Measurements from ENCODE around the gene C1QC.
"Not testable (repeated sequence)": the region's sequence is repeated elsewhere in the genome, so short reads cannot be mapped to it uniquely, and the experiment has no call there.

C1QC gene

GRCh38 chr1:22652881-22653316, 9.5 kb downstream of the C1QC start, which contains the start of gene C1QB:
C1QB (plus strand) TSS chr1:22653236; CDS start chr1:22659463, 6,227 bp downstream.
- Mint-ChIP-seq H3K27me3 (peaks cover 10% of the 10 kb centered on the region), H3K9me3 (no peaks in the 10 kb centered on the region), H3K36me3 (ENCODE audit: low read depth) (no peaks in the 10 kb centered on the region), H3K4me3 (no peak within 1 kb of the TSS), H3K27ac (no peak within 1 kb of the TSS), H3K4me1 (ENCODE audit: low read depth) (no peaks in the 10 kb centered on the region)

- Mint-ChIP-seq H3K4me1 (ENCODE audit: low read depth) (no peaks in the 10 kb centered on the region), H3K27ac (no peak overlapping the region), H3K27me3 (peaks cover 10% of the 10 kb centered on the region), H3K9me3 (no peaks in the 10 kb centered on the region), H3K4me3 (no peak overlapping the region), H3K36me3 (ENCODE audit: low read depth) (no peaks in the 10 kb centered on the region)
These were observed 11.3 kb downstream of the C1QC start for GRCh38 chr1:22654692-22655091.

- Mint-ChIP-seq H3K36me3 (ENCODE audit: low read depth) (no peaks in the 10 kb centered on the region), H3K27me3 (peaks cover 13% of the 10 kb centered on the region), H3K4me1 (ENCODE audit: low read depth) (no peaks in the 10 kb centered on the region), H3K4me3 (no peak overlapping the region), H3K27ac (no peak overlapping the region), H3K9me3 (no peaks in the 10 kb centered on the region)
These were observed 15.1 kb downstream of the C1QC start for GRCh38 chr1:22658385-22659163.

- no peak overlapping the region for H3K4me3 Mint-ChIP-seq
These were observed 17.3 kb downstream of the C1QC start for GRCh38 chr1:22660716-22661241.

GRCh38 chr1:22661880-22662279, 18.4 kb downstream of the C1QC start:
- no peaks in the 10 kb centered on the region for H3K36me3 Mint-ChIP-seq (ENCODE audit: low read depth)
- H3K27ac Mint-ChIP-seq: no peak overlapping the region
- H3K27me3 Mint-ChIP-seq: peaks cover 8% of the 10 kb centered on the region
- no peaks in the 10 kb centered on the region for H3K4me1 Mint-ChIP-seq (ENCODE audit: low read depth)
- H3K4me3 Mint-ChIP-seq: no peak overlapping the region
- no peaks in the 10 kb centered on the region for H3K9me3 Mint-ChIP-seq

More at GRCh38 chr1:22660716-22661241, 17.3 kb downstream of the C1QC start:
- H3K36me3 Mint-ChIP-seq (ENCODE audit: low read depth): no peaks in the 10 kb centered on the region
- H3K27ac Mint-ChIP-seq: no peak overlapping the region
- no peaks in the 10 kb centered on the region for H3K4me1 Mint-ChIP-seq (ENCODE audit: low read depth)
- H3K9me3 Mint-ChIP-seq: no peaks in the 10 kb centered on the region
- peaks cover 12% of the 10 kb centered on the region for H3K27me3 Mint-ChIP-seq

GRCh38 chr1:22662318-22662717, 18.9 kb downstream of the C1QC start:
- Mint-ChIP-seq H3K27me3 (peaks cover 5% of the 10 kb centered on the region), H3K4me1 (ENCODE audit: low read depth) (no peaks in the 10 kb centered on the region), H3K36me3 (ENCODE audit: low read depth) (no peaks in the 10 kb centered on the region), H3K4me3 (no peak overlapping the region), H3K27ac (no peak overlapping the region), H3K9me3 (no peaks in the 10 kb centered on the region)

GRCh38 chr1:22662986-22663408, 19.6 kb downstream of the C1QC start:
- H3K27me3 Mint-ChIP-seq: peaks cover 4% of the 10 kb centered on the region
- peak overlapping the region; percentile 16 for H3K27ac Mint-ChIP-seq
- no peak overlapping the region for H3K4me3 Mint-ChIP-seq
- H3K9me3 Mint-ChIP-seq: no peaks in the 10 kb centered on the region
- H3K36me3 Mint-ChIP-seq (ENCODE audit: low read depth): no peaks in the 10 kb centered on the region
- H3K4me1 Mint-ChIP-seq (ENCODE audit: low read depth): no peaks in the 10 kb centered on the region

- H3K9me3 Mint-ChIP-seq: no peaks in the 10 kb centered on the region
- H3K36me3 Mint-ChIP-seq (ENCODE audit: low read depth): no peaks in the 10 kb centered on the region
- H3K4me1 Mint-ChIP-seq (ENCODE audit: low read depth): no peaks in the 10 kb centered on the region
- H3K27ac Mint-ChIP-seq: no peak overlapping the region
- H3K4me3 Mint-ChIP-seq: no peak overlapping the region
- H3K27me3 Mint-ChIP-seq: peaks cover 8% of the 10 kb centered on the region
These were observed 22.3 kb downstream of the C1QC start for GRCh38 chr1:22665752-22666151.

GRCh38 chr1:22666412-22666811, 23.0 kb downstream of the C1QC start:
- Mint-ChIP-seq H3K4me1 (ENCODE audit: low read depth) (no peaks in the 10 kb centered on the region), H3K4me3 (no peak overlapping the region), H3K9me3 (no peaks in the 10 kb centered on the region), H3K27ac (no peak overlapping the region), H3K27me3 (peaks cover 8% of the 10 kb centered on the region), H3K36me3 (ENCODE audit: low read depth) (no peaks in the 10 kb centered on the region)

DNA sequence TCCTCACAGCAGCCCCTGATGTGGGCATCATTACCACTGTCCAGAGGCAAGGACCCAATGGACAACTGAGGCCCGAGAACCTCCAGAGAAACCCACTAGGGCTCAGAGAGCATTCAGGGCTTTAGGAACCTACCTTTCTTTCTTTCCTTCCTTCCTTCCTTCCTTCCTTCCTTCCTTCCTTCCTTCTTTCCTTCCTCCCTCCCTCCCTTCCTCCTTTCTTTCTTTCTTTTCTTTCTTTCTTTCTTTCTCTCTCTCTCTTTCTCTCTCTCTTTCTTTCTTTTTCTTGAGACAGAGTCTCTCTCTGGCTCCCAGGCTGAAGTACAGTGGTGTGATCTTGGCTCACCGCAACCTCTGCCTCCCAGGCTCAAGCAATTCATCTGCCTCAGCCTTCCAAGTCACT, 25.4 kb downstream of the C1QC start:
- not testable (repeated sequence) for H3K4me1 Mint-ChIP-seq (ENCODE audit: low read depth); H3K36me3 Mint-ChIP-seq (ENCODE audit: low read depth); H3K4me3 Mint-ChIP-seq; H3K27ac Mint-ChIP-seq; H3K9me3 Mint-ChIP-seq
- H3K27me3 Mint-ChIP-seq: peaks cover 15% of the 10 kb centered on the region

GRCh38 chr1:22670352-22670975, 27.0 kb downstream of the C1QC start:
- Mint-ChIP-seq H3K4me1 (ENCODE audit: low read depth) (no peaks in the 10 kb centered on the region), H3K27ac (no peak overlapping the region), H3K36me3 (ENCODE audit: low read depth) (no peaks in the 10 kb centered on the region), H3K4me3 (no peak overlapping the region), H3K9me3 (no peaks in the 10 kb centered on the region), H3K27me3 (peaks cover 23% of the 10 kb centered on the region)

DNA sequence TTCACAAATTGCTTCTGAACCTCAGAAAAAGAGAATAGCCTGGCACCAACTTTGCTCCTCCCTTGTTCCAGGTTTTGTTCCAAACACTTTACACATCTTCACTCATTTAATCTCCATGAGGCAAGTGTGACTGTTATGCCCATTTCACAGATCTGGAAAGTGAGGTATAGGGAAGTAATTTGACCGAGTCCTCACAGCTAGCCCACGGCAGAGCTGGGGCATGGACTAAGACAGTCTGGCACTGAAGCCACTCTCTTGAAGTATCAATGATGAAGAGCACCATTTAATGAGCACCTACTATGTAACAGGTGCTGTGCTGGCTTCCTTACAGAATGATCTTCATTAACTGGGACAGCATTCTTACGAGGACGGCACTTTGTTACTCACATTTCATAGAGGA, 28.6 kb downstream of the C1QC start:
- Mint-ChIP-seq H3K4me1 (ENCODE audit: low read depth) (no peaks in the 10 kb centered on the region), H3K4me3 (no peak overlapping the region), H3K9me3 (no peaks in the 10 kb centered on the region), H3K27me3 (peaks cover 27% of the 10 kb centered on the region), H3K27ac (no peak overlapping the region), H3K36me3 (ENCODE audit: low read depth) (no peaks in the 10 kb centered on the region)

GRCh38 chr1:22673486-22674409, 30.3 kb downstream of the C1QC start:
- H3K36me3 Mint-ChIP-seq (ENCODE audit: low read depth): no peaks in the 10 kb centered on the region
- no peak overlapping the region for H3K4me3 Mint-ChIP-seq
- no peaks in the 10 kb centered on the region for H3K4me1 Mint-ChIP-seq (ENCODE audit: low read depth)
- no peak overlapping the region for H3K27ac Mint-ChIP-seq
- H3K9me3 Mint-ChIP-seq: no peaks in the 10 kb centered on the region
- peaks cover 27% of the 10 kb centered on the region for H3K27me3 Mint-ChIP-seq

DNA sequence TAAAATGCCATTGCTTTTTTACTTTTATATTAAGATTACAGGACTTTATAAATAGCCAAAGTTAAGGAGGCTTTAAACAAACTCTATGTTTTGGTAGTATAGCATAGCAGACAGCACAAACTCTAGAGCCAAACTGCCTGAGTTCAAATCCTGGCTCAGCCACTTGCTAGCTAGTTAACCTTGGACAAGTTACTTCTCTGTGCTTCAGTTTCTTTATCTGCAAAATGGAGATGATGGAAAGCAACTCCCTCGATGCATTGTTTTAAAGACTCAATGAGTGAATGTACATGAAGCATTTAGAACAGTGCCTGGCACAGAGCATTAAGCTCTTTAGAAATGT, 30.9 kb downstream of the C1QC start:
- no peak overlapping the region for H3K4me3 Mint-ChIP-seq
- H3K9me3 Mint-ChIP-seq: no peaks in the 10 kb centered on the region
- H3K4me1 Mint-ChIP-seq (ENCODE audit: low read depth): no peaks in the 10 kb centered on the region
- H3K36me3 Mint-ChIP-seq (ENCODE audit: low read depth): no peaks in the 10 kb centered on the region
- peaks cover 22% of the 10 kb centered on the region for H3K27me3 Mint-ChIP-seq
- H3K27ac Mint-ChIP-seq: no peak overlapping the region

DNA sequence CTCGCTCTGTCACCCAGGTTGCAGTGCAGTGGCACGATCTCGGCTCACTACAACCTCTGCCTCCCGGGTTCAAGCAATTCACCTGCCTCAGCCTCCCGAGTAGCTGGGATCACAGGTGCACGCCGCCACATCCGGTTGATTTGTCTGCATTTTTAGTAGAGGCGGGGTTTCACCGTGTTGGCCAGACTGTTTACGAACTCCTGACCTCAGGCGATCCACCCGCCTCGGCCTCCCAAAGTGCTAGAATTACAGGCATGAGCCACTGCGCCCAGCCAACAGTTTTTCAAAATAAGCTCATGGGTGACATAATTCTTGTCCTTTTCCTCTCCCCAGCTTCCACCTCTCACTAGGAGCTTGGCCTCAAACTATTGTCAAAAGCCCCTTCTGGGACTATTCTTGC, 32.7 kb downstream of the C1QC start:
- H3K27me3 Mint-ChIP-seq: peaks cover 19% of the 10 kb centered on the region
- H3K4me1 Mint-ChIP-seq (ENCODE audit: low read depth); H3K4me3 Mint-ChIP-seq: not testable (repeated sequence)

More for the DNA sequence above, 32.7 kb downstream of the C1QC start:
- H3K9me3 Mint-ChIP-seq; H3K27ac Mint-ChIP-seq; H3K36me3 Mint-ChIP-seq (ENCODE audit: low read depth): not testable (repeated sequence)
